ENCODE measurements around the gene COG5.

Gene COG5

DNA sequence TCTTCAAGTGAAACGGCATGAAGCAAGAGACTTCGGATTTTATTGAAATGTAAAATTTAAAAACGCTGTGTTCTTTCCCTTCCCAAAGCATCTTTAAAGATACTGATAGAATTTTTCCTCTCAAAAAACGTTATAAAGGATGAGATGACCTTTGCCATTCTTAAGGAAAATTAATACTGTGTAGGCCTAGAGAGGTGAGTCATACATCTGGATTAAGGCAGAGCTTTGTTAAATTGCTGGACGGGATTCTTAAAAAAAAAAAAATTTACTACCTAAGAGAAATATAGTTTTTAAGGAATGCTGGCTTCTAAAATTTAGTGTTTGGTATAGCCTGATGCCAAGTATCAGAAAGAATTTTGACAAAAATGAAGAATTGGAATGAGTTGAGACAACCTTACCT lies 401.2 kb downstream of the COG5 start (continued):
- TF ChIP-seq, protein P1, sequence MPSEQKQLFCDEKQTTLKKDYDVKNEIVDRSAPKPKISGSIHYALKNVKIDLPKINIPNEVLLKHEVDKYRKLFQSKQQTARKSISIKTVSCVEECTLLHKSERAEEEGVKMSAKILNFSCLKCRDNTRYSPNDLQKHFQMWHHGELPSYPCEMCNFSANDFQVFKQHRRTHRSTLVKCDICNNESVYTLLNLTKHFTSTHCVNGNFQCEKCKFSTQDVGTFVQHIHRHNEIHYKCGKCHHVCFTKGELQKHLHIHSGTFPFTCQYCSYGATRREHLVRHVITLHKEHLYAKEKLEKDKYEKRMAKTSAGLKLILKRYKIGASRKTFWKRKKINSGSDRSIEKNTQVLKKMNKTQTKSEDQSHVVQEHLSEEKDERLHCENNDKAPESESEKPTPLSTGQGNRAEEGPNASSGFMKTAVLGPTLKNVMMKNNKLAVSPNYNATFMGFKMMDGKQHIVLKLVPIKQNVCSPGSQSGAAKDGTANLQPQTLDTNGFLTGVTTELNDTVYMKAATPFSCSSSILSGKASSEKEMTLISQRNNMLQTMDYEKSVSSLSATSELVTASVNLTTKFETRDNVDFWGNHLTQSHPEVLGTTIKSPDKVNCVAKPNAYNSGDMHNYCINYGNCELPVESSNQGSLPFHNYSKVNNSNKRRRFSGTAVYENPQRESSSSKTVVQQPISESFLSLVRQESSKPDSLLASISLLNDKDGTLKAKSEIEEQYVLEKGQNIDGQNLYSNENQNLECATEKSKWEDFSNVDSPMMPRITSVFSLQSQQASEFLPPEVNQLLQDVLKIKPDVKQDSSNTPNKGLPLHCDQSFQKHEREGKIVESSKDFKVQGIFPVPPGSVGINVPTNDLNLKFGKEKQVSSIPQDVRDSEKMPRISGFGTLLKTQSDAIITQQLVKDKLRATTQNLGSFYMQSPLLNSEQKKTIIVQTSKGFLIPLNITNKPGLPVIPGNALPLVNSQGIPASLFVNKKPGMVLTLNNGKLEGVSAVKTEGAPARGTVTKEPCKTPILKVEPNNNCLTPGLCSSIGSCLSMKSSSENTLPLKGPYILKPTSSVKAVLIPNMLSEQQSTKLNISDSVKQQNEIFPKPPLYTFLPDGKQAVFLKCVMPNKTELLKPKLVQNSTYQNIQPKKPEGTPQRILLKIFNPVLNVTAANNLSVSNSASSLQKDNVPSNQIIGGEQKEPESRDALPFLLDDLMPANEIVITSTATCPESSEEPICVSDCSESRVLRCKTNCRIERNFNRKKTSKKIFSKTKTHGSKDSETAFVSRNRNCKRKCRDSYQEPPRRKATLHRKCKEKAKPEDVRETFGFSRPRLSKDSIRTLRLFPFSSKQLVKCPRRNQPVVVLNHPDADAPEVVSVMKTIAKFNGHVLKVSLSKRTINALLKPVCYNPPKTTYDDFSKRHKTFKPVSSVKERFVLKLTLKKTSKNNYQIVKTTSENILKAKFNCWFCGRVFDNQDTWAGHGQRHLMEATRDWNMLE (tag by site-specific recombination; conservative IDR thresholded peaks at IDR 0.05; ENCODE audit: low read depth): no peak
- TF ChIP-seq ZBTB21 (tag by site-specific recombination; IDR thresholded peaks at IDR 0.05) (no peak), ZNF521 (tag by site-specific recombination; IDR thresholded peaks at IDR 0.05) (no peak), SCRT2 (tag by site-specific recombination; IDR thresholded peaks at IDR 0.05) (no peak), ZNF610 (tag by site-specific recombination; IDR thresholded peaks at IDR 0.05; ENCODE audit: borderline replicate concordance) (no peak)
- TF ChIP-seq, protein P2, sequence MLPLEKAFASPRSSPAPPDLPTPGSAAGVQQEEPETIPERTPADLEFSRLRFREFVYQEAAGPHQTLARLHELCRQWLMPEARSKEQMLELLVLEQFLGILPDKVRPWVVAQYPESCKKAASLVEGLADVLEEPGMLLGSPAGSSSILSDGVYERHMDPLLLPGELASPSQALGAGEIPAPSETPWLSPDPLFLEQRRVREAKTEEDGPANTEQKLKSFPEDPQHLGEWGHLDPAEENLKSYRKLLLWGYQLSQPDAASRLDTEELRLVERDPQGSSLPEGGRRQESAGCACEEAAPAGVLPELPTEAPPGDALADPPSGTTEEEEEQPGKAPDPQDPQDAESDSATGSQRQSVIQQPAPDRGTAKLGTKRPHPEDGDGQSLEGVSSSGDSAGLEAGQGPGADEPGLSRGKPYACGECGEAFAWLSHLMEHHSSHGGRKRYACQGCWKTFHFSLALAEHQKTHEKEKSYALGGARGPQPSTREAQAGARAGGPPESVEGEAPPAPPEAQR (tag by site-specific recombination; IDR thresholded peaks at IDR 0.05): no peak
- TF ChIP-seq, protein P3, sequence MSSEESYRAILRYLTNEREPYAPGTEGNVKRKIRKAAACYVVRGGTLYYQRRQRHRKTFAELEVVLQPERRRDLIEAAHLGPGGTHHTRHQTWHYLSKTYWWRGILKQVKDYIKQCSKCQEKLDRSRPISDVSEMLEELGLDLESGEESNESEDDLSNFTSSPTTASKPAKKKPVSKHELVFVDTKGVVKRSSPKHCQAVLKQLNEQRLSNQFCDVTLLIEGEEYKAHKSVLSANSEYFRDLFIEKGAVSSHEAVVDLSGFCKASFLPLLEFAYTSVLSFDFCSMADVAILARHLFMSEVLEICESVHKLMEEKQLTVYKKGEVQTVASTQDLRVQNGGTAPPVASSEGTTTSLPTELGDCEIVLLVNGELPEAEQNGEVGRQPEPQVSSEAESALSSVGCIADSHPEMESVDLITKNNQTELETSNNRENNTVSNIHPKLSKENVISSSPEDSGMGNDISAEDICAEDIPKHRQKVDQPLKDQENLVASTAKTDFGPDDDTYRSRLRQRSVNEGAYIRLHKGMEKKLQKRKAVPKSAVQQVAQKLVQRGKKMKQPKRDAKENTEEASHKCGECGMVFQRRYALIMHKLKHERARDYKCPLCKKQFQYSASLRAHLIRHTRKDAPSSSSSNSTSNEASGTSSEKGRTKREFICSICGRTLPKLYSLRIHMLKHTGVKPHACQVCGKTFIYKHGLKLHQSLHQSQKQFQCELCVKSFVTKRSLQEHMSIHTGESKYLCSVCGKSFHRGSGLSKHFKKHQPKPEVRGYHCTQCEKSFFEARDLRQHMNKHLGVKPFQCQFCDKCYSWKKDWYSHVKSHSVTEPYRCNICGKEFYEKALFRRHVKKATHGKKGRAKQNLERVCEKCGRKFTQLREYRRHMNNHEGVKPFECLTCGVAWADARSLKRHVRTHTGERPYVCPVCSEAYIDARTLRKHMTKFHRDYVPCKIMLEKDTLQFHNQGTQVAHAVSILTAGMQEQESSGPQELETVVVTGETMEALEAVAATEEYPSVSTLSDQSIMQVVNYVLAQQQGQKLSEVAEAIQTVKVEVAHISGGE (tag by site-specific recombination; conservative IDR thresholded peaks at IDR 0.05; ENCODE audit: low read depth): no peak

DNA sequence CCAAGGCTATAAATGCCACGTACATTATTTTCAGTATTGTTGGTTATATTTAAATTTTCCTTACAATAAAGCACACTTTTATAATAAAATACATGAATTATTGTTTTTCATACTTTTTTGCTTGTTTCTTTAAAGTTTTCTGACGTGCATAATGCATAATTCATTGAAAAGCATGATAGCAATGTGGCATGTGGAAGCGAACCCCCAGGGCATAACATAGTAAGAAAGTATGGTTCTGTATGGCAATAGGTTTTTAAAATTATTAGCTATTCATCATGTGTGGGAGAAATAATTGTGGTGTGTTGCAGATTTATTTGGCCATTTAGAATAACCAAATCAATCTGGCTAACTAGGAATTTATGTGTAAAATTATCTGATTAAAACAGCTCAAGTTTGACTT lies 402.3 kb downstream of the COG5 start:
- H3K36me3 ChIP-seq (ENCODE audit: control insufficient read depth in 2 of 2, insufficient read depth in 1 of 2, low read length in 2 of 2): no peaks in the 10 kb centered on the region
- CTCF ChIA-PET: interaction anchor here (0.7 kb wide), 1 partner anchor 8 kb away, joined by 5 read pairs; no protein-coding TSS in a partner anchor
- POLR2A ChIA-PET: no interaction called here
- TF ChIP-seq ZNF623 (tag by site-specific recombination; IDR thresholded peaks at IDR 0.05): no peak
- TF ChIP-seq, protein P4, sequence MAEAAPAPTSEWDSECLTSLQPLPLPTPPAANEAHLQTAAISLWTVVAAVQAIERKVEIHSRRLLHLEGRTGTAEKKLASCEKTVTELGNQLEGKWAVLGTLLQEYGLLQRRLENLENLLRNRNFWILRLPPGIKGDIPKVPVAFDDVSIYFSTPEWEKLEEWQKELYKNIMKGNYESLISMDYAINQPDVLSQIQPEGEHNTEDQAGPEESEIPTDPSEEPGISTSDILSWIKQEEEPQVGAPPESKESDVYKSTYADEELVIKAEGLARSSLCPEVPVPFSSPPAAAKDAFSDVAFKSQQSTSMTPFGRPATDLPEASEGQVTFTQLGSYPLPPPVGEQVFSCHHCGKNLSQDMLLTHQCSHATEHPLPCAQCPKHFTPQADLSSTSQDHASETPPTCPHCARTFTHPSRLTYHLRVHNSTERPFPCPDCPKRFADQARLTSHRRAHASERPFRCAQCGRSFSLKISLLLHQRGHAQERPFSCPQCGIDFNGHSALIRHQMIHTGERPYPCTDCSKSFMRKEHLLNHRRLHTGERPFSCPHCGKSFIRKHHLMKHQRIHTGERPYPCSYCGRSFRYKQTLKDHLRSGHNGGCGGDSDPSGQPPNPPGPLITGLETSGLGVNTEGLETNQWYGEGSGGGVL (tag by site-specific recombination; IDR thresholded peaks at IDR 0.05): no peak
- TF ChIP-seq, protein P5, sequence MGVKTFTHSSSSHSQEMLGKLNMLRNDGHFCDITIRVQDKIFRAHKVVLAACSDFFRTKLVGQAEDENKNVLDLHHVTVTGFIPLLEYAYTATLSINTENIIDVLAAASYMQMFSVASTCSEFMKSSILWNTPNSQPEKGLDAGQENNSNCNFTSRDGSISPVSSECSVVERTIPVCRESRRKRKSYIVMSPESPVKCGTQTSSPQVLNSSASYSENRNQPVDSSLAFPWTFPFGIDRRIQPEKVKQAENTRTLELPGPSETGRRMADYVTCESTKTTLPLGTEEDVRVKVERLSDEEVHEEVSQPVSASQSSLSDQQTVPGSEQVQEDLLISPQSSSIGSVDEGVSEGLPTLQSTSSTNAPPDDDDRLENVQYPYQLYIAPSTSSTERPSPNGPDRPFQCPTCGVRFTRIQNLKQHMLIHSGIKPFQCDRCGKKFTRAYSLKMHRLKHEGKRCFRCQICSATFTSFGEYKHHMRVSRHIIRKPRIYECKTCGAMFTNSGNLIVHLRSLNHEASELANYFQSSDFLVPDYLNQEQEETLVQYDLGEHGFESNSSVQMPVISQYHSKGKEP (tag by site-specific recombination; IDR thresholded peaks at IDR 0.05): no peak
- no peak for TF ChIP-seq ZNF560 (tag by site-specific recombination; IDR thresholded peaks at IDR 0.05; ENCODE audit: borderline replicate concordance)
- TF ChIP-seq ZNF112 (tag by site-specific recombination; IDR thresholded peaks at IDR 0.05): no peak
- TF ChIP-seq, protein P6, sequence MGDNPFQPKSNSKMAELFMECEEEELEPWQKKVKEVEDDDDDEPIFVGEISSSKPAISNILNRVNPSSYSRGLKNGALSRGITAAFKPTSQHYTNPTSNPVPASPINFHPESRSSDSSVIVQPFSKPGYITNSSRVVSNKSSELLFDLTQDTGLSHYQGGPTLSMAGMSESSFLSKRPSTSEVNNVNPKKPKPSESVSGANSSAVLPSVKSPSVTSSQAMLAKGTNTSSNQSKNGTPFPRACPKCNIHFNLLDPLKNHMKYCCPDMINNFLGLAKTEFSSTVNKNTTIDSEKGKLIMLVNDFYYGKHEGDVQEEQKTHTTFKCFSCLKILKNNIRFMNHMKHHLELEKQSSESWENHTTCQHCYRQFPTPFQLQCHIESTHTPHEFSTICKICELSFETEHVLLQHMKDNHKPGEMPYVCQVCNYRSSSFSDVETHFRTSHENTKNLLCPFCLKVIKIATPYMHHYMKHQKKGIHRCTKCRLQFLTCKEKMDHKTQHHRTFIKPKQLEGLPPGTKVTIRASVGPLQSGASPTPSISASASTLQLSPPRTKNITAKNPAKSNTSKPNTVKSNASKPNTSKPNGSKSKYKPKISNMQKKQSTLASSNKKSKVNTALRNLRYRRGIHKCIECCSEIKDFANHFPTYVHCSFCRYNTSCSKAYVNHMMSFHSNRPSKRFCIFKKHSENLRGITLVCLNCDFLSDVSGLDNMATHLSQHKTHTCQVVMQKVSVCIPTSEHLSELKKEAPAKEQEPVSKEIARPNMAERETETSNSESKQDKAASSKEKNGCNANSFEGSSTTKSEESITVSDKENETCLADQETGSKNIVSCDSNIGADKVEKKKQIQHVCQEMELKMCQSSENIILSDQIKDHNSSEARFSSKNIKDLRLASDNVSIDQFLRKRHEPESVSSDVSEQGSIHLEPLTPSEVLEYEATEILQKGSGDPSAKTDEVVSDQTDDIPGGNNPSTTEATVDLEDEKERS (tag by site-specific recombination; IDR thresholded peaks at IDR 0.05): no peak
- no peak for TF ChIP-seq ZNF664 (tag by site-specific recombination; IDR thresholded peaks at IDR 0.05)
- TF ChIP-seq EGR2 (tag by site-specific recombination; IDR thresholded peaks at IDR 0.05; ENCODE audit: low read depth): no peak
- TF ChIP-seq OVOL3 (tag by site-specific recombination; IDR thresholded peaks at IDR 0.05): no peak

More for the DNA sequence above, 402.3 kb downstream of the COG5 start:
- Histone ChIP-seq H3K27ac (ENCODE audit: extremely low read depth, low read depth, low read length) (no peak overlapping the region), H3K4me3 (ENCODE audit: low read depth, low read length) (no peak overlapping the region), H3K4me1 (ENCODE audit: control insufficient read depth, insufficient read depth, low read length) (peaks cover 3% of the 10 kb centered on the region; the same call in 1 of the 2 replicates), H3K9me3 (ENCODE audit: control insufficient read depth, insufficient read depth, low read depth, low read length) (no peaks in the 10 kb centered on the region)

Data from HEK293 (cell line).